HG03442 (cell line): ENCODE results near the gene TMEM161B.
"Not testable (repeated sequence)": the region's sequence is repeated elsewhere in the genome, so short reads cannot be mapped to it uniquely, and the experiment has no call there.

Source experiments
- ATAC-seq: cut with Tn5 transposase; IDR thresholded peaks from one replicate; pipeline ENCODE4 v1.9.1; 2021; ENCODE audit warnings: mild to moderate bottlenecking, moderate library complexity; ENCODE audit not compliant: unreplicated experiment

Gene TMEM161B

DNA sequence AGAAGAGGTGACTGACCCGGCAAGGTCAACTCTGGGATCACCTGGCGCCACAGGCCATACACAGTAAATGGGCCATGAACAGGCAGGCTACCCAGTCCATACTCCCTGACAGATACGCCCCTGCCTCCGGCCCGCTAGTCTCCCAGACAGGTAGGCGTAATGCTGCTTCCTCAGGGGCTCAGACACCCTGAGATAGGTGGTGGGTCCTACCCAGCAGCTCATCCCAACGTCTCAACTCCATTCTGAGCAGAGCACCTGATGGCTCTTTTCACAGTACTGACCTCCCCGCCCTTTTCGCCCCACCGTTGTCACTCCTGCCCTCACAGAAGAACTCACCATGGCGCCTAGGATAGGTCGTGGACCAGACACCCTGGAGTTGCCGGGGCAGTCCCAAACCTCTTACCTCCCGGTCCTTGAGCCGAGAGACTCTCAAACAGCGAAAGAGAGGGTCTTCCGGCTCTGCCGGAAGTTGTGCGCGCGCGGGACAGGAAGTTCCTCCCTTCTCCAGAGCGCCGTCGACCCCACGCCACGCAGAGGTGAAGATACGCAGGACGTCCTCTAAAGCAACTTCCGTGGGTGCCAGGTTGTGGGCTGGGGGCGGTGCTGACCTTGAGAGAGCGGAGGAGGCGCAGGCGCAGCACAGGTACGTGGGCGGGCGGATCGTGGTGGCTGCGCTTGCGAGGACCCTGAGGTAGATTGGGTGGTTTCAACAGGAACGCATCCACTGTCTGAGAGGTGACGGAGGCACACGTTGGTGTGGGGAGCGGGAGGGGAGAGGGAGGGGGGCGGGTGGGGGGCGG, at the start of gene TMEM161B:
Gene TMEM161B (minus strand): TSS at position 461 of the 800 bp plus-strand sequence. CDS start 122 bp downstream, at position 339.
- peak; percentile 99 for ATAC-seq

DNA sequence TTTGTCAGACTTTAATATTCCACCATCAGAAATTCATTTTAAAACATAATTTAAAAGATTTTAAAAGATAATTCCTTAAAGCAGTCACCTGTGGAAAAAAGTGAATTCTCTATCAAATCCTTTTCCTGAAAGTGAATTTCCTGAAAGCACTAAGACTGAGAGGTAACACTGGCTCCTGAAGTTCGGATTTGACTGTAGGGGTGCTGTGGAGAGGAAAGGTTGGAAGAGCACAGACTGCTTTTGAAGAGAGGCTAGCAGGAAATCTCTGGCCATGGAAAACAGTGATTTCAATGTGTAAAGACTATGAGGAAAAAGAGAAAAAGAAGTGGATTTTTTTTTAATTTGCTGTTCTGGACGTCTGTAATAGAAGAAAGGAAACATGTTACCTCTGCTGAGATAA, 35.7 kb upstream of the TMEM161B start:
- no peak for ATAC-seq

DNA sequence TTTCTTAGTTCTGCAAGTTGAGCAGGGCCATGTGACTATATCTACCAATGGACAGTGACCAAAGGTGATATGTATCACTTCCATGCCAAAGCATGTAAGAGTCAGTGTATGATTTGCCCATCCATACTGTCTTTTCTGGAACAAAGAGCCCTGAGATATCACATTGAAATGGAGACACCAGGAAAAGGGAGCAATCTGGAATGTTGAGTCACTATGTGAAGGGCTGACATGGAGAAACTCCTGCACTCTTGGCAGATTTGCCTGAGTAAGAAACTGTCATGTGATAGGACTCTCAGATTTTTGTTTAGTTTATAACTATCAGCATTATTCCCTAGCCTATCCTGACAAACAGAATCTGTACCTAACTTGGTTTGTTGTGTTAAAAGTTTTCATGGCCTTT, 29.8 kb upstream of the TMEM161B start:
- no peak for ATAC-seq

DNA sequence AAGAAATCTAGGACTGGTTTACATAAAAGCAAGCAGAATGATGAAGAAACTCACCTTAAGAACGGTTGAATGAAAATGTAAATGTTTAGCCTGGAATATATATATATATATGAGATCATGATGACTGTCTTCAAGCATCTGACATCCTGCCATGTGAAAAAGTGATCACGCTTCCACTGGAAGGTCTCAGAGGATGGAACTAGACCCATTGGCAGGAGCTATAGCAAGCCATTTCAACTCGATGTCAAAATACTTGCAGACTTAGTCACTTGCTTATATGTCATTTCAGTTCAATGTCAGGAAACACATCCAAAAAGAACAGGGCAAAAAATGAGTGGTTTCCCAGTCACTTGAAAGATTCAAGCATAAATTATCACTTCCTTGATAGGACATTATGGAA, 22.2 kb upstream of the TMEM161B start:
- no peak for ATAC-seq

DNA sequence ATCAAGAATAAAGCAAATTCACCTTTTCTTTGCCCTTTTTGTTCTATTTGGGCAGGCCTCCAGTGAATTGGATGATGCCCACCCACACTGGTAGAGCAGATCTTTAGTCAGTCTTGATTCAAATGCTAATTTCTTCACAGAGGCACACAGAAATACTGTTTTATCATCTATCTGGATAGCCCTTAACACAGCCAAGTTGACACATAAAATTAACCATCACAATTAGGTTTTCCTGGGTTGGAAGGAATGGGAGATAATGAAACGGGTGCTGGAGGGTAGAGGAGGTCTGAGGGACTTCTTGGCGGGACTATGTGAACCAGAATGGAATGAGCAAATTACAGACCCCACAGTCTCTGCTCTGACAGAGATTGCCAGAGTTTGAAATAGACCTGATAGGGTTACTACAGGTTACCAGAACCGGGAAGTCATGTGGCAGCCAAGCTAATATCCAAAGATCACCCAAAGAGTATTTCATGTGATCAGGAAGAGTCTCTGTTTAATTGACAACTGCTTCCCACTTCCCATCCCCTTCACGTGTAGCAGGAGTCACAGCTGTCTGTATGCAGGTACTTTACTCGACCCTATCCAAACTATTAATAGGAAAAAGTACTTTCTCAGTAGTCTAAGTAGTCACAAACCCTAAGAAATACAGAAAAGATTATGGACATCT, 20.0 kb upstream of the TMEM161B start:
- ATAC-seq, result no peak

DNA sequence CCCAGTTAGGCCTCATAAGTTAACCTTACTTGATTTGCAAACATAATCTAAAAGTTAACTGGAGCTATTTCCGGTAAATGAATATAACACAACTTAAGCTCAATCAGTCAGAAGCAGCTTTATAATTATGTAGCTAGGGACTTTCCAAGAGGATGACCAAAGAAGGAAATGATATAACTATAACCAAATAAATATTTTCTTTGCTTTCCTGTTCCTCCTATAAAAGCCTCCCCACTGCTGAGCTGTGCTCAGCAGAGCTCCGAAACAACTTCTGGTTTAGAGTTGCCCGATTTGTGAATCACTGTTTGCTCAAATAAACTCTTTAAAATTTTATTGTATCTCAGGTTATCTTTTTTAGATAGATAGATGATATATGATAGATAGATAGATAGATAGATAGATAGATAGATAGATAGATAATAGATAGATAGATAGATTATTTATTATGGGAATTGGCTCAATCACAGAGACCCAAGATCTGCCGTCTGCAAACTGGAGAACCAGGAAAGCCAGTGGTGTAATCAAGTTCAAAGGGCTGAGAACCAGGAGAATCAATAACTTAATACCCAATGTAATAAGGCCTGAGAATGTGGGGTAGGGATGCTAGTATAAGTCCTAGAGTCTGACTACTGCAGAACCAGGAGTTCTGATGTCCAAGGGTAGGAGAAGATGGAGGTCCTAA, 19.3 kb upstream of the TMEM161B start:
- no peak for ATAC-seq

DNA sequence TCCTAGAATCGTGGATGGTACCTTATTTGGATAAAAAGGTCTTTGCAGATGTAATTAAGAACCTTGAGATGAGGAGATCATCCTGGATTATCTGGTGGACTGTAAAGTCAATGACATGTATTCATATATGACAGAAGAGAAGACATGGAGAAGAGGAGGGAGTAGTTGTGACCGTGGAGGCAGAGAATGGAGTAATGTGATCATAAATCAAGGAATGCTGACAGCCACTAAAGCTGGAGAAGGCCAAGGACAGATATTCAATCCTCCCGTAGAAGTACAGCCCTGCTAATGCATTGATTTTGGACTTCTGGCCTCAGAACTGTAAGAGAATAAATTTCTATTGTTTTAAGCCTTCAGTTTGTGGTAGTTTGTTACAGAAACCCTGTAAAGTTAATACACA, 18.7 kb upstream of the TMEM161B start:
- no peak for ATAC-seq

DNA sequence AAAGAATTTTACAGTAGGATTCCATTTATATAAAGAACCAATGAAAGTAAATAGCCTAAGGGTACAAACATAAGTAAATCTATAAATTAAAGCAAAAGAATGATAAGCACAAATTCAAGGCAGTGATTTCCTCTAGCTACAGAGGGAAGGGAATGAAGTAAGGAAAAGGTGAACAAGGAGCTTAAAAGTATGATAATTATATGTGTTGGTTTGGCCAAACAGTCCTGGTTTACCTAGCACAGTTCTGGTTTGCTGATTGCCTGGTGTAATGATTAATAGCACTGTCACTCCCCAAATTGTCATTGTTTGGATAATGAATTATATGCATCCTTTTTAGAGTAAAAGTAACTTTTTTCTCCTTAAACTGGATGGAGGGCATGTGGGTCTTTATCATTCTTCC, 15.0 kb upstream of the TMEM161B start:
- no peak for ATAC-seq

DNA sequence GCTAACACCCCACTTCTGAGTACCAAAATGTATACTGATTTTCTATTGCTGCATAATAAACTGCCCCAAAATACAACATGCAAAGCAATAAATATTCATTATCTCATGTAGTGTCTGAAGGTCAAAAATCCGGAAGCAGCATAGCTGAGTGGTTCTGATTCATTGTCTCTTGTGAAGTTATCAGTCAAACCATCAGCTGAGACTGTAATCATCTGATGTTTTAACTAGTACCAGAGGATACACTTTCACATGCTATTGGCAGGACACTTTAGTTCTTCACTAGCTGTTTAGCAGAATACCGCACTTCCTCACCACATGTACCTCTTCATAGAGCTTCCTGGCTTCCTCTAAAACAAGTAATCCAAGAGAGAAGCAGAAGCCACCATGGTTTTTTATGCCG, 12.7 kb upstream of the TMEM161B start:
- no peak for ATAC-seq

DNA sequence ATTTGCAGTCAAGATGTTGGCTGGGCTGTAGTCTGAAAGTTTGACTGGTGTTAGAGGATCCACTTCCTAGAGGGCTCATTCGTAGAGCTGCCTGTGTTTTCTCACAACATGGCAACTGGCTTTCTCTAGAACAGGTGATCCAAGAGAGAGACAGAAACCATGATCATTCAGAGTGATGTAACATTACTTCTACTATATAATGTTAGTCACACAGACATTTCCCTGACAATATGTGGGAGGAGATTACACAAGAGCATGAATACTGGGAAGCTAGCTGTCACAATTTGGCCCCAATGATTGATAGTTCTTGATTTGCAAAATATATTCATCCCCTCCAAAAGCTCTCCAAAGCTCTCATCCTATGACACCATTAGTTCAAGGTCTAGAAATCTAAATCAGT, 10.9 kb upstream of the TMEM161B start:
- ATAC-seq, result no peak

DNA sequence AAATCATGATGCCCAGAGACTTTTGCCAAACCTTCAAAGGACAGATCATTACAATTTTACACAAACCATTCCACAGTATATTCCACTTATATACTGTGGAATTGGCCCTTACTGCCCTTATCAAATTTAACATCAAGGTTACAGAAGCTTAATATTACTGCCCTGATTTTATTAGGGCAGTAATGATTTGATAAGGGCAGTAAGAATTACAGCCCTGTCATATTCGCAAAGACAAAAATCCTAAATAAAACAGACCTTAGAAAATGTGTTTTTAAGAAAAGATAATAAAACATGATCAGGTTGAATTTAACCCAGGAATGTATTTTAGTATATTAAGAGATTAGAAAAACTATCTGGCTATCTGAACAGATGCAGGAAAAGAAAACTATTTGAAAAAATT, 7.7 kb upstream of the TMEM161B start:
- ATAC-seq, result no peak

DNA sequence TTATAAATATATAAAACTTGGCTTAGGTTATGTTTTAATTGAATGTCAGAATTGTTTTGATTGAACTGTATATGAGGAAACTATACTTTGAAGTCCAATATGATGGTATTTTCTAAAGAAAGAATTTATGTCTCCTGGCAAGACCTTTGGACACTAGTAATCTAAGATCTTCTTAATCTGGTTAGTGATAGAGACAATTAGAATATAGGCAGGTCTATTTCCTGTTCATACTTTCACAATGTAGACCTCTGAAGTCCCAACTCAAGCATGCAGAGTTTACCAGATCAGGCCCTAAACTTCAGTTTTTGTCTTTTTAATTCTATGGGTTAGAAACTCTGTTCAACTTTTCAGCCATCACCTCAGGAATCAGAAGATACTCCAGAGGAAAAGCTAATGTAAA, 6.9 kb upstream of the TMEM161B start:
- ATAC-seq, result no peak

DNA sequence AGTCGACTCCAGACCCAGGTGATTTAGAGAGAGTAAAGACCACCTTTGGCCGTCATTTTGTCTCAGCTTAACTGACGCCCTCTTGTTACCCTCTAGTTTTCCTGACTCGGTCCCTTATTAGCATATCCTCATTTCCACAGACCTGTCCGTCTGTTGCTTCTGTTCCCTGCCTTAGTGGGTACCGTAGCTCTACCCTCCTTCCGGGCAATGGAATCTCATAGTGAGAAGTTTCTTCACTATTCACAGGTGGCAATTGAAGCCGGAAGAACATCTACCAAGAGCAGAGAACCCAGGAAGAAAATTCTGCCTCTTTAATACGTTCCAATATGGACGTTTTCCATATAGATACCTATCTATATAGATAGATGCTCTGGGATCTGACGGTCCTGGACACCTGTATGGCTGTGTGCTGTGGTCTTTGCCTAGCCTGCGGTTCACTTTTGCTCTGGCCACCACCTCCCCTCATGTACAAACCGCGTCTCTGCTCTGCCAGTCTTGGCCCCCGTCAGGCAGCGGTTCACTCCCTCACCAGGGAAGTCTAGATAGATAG, 652 bp upstream of the TMEM161B start:
- ATAC-seq, result peak; percentile 13

DNA sequence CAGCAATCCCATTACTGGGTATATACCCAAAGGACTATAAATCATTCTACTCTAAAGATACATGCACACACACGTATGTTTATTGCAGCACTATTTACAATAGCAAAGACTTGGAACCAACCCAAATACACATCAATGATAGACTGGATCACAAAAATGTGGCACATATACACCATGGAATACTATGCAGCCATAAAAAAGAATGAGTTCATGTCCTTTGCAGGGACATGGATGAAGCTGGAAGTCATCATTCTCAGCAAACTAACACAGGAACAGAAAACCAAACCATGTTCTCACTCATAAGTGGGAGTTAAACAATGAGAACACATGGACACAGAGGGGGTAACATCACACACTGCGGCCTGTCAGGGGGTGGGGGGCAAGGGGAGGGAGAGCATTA, 4.1 kb downstream of the TMEM161B start:
- ATAC-seq, result not testable (repeated sequence)

DNA sequence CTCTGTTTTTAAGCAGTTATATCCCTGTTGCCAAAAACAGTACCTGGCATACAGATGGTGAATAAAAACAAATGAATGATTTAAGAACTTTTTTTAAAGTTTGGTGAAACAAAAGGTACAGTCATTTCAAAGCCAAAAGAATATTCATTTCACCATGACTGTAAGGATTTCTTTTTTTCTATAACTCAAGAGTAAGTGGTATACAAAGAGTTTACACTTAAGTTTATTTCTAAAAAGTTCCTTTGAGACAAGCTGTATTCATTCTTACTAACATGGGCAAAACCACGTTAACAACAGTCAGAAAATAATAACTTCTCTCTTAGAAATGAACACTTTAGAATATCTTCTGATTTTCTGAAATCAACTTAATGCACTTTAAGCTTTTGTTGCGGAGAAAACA, 5.3 kb downstream of the TMEM161B start:
- no peak for ATAC-seq

DNA sequence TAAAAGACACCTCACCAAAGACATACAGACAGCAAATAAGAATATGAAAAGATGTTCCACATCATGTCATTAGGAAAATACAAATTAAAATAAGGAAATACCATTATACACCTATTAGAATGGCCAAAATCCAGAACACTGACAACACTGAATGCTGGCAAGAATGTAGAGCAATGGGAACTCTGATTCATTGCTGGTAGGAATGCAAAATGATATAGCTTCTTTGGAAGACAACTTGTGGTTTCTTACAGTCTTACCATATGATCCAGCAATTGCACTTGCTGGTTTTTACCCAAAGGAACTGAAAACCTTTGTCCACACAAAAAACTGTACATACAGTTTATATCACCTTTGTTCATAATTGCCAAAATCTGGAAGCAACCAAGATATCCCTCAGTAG, 6.5 kb downstream of the TMEM161B start:
- no peak for ATAC-seq

DNA sequence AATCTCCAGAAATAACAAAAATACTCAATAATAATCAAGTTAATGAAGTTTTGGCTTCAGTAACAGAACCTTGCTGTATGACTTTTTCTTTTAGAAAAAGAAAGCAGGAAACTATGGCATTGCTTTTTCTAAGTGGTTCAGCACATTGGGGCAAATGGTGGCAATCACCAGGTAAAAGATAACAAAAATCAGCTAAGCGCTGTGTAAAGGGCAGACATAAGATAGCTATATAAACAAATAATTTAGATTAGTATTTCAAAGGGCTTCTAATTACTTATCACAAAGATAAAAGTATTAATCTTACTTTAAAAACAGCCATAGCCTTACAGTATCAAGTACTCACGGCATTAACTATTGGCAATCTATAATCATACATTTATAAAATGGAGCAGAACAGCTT, 10.0 kb downstream of the TMEM161B start:
- no peak for ATAC-seq

DNA sequence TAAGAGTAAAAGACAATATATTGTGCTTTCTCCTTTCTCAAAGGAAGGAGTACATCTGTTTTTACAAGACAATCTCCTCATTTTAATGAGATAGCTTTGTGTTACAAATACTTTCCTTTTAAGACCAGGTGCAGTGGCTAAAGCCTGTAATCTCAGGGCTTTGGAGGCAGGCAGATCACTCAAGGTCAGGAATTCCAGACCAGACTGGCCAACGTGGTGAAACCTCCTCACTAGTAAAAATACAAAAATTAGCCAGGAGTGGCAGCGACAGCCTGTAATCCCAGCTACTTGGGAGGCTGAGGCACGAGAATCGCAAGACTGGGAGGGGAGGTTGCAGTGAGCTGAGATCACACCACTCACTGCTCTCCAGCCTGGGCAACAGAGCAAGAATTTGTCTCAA, 11.8 kb downstream of the TMEM161B start:
- no peak for ATAC-seq

DNA sequence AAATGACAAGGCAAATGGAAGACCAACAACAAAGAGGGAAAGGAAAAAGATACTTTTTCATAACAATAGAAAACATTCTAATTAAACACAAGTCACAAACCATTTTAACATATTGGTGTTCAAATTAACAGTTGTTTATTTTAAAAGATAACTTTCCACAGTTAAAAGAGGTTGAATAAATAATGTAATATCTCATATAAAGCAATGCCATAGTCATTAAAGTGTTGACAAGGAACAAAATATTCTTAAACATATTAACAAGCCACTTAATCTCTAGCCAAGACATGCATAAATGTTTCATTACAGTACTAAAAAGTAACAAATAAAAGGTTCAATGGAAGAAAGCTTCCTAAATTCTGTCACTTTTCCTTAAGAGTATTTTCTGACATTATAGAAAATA, 12.6 kb downstream of the TMEM161B start:
- no peak for ATAC-seq

DNA sequence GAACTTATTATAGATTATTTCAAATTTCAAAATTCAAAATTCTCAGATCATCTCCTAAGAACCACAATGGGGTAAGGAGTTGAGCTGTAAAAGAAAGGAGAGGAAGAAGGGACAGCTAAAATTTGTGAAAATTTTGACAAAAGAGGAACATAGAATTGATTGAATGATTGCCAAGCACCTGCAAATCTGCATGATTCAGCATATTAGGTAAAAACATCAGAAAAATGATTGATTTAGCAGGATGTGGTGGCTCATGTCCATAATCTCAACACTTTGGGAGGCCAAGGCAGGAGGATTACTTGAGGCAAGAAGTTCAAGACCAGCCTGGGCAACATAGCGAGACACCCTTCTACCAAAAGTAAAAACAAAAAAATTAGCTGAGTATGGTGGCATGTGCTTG, 14.3 kb downstream of the TMEM161B start:
- ATAC-seq, result no peak

DNA sequence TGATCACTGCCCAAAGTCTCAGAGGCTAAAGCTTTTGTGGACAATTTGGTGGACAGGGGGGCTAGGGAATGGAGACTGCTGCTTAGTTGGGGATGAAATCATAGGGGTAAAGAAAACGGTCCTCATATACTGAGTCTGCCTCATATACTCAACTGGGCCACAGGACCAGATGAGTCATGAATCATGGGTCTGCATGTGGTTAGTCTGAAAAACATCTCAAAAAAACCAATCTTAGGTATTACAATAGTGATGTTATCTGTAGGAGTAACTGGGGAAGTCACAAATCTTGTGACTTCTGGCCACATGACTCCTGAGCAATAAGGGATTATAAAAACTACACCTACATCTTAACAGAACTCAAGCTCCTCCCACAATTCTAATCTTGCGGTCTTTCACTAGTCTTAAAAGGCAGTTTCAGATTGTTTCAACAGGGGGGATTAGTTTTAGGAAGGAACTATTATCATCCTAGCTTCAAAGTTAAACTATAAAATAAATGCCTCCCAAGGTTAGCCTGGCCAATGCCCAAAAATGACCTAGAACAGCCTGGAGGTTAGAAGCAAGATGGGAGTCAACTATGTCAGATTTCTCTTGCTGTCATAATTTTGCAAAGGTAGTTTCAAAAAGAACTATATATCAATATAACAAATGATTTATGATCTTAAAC, 17.5 kb downstream of the TMEM161B start:
- ATAC-seq, result peak; percentile 70
